PC-9 (cell line): ENCODE data around the gene IL17RB. TPM values are rescaled to one million over a fixed set of nuclear protein-coding genes. Genes with fewer than 3 reads are reported as not detected.

Experiments used
- BruUV-seq: library from RNA; stranded (reverse); fragments of 400-500 nt; replicated peaks from 2 replicates; lab custom pipeline; 2021; lab: Mats Ljungman, UMichigan
- CTCF ChIA-PET: fragments of 300-600 bp; sonication (Branson Sonifier 250); formaldehyde crosslinking; loops from one replicate; lab custom pipeline; 2022; ENCODE audit warnings: antibody characterized with exemption; lab: Charles Lee
- POLR2A ChIA-PET: fragments of 300-600 bp; sonication (Branson Sonifier 250); formaldehyde crosslinking; loops from one replicate; lab custom pipeline; 2022; ENCODE audit warnings: antibody characterized with exemption; ENCODE audit not compliant: unreplicated experiment; lab: Charles Lee
- DNase-seq, 2 experiments: peaks; one replicate each; pipeline versions ENCODE4 v3.0.0 to v3.0.0-alpha.2; 2015 to 2022; ENCODE audit warnings: mixed read lengths in 1 of 2
- H2AFZ ChIP-seq: fragments of 200-600 bp; sonication (generic); 2 replicates; pipeline ENCODE4 v1.8.1; 2017; ENCODE audit warnings: antibody characterized with exemption
- H3F3A ChIP-seq: fragments of 200-600 bp; sonication (generic); 2 replicates; pipeline ENCODE4 v1.8.1; 2017; ENCODE audit warnings: antibody characterized with exemption, mild to moderate bottlenecking, low read depth; ENCODE audit not compliant: insufficient read depth
- H3K27ac ChIP-seq: fragments of 200-600 bp; sonication (generic); 2 replicates; pipeline ENCODE4 v1.6.1; 2016; ENCODE audit warnings: mixed run types
- H3K27me3 ChIP-seq: fragments of 200-600 bp; sonication (generic); 2 replicates; pipeline ENCODE4 v1.6.1; 2016; ENCODE audit warnings: low read depth, mixed run types; ENCODE audit not compliant: insufficient read depth
- H3K36me3 ChIP-seq: fragments of 200-600 bp; sonication (generic); 2 replicates; pipeline ENCODE4 v1.6.1; 2016; ENCODE audit warnings: low read depth, mixed run types
- H3K4me1 ChIP-seq: fragments of 200-600 bp; sonication (generic); replicated peaks from 2 replicates; pipeline ENCODE4 v1.6.1; 2016; ENCODE audit warnings: mixed run types; ENCODE audit not compliant: insufficient read depth
- H3K4me2 ChIP-seq: fragments of 200-600 bp; sonication (generic); 2 replicates; pipeline ENCODE4 v1.6.1; 2017; ENCODE audit warnings: mixed run types
- H3K4me3 ChIP-seq: fragments of 200-600 bp; sonication (generic); 2 replicates; pipeline ENCODE4 v1.6.1; 2016; ENCODE audit warnings: mixed run types
- H3K79me2 ChIP-seq: fragments of 200-600 bp; sonication (generic); 2 replicates; pipeline ENCODE4 v1.6.1; 2017; ENCODE audit warnings: low read depth, mixed run types
- H3K9me2 ChIP-seq: fragments of 200-600 bp; sonication (generic); 2 replicates; pipeline ENCODE4 v1.8.1; 2017; ENCODE audit warnings: mild to moderate bottlenecking; ENCODE audit not compliant: insufficient read depth
- H3K9me3 ChIP-seq: fragments of 200-600 bp; sonication (generic); 2 replicates; pipeline ENCODE4 v1.8.1; 2016; ENCODE audit warnings: low read depth; ENCODE audit not compliant: insufficient read depth
- H4K20me1 ChIP-seq: fragments of 200-600 bp; sonication (generic); 2 replicates; pipeline ENCODE4 v1.8.1; 2017; ENCODE audit not compliant: insufficient read depth
- EZH2 ChIP-seq: fragments of 200-600 bp; sonication (generic); IDR thresholded peaks from 2 replicates; pipeline ENCODE4 v1.8.0; 2017; ENCODE audit warnings: antibody characterized with exemption, low read depth
- intact Hi-C: fragments of 100-400 bp; cut with micrococcal nuclease; formaldehyde crosslinking; loops from one replicate; pipeline ENCODE4 v1.10.0; 2022; ENCODE audit not compliant: unreplicated experiment
- total RNA-seq: library from RNA; stranded (reverse); gene quantifications from 2 replicates; pipeline ENCODE4 v1.2.3, GENCODE V29; 2021
- TF ChIP-seq, protein P1 (sequence below): fragments of 200-600 bp; sonication (generic); conservative IDR thresholded peaks from 2 replicates; pipeline ENCODE4 v1.6.1; 2017; ENCODE audit warnings: mixed run types, antibody characterized with exemption, mild to moderate bottlenecking, moderate library complexity

Gene IL17RB
- total RNA-seq, 1 experiment from 2014 or later: not detected

DNA sequence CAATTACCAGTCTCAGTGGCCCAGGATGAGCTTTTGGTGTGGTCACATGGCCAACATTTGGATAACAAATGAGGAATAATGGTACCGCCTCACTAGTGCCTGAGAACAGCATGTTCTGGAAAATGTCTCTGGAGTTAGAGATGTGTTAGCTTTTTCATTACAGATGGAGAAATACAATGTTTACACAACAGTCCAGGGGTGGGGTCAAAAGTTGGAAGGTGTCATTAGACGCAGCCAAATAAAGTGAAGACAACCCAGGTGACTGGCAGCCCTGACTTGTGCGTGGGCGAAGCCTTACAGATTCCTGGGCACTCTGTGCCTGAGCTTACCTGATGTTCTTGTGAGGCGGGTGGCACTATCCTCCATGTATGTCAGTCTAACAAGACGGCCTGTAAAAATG, 12.8 kb downstream of the IL17RB start:
- H3K79me2 ChIP-seq: no peaks in the 10 kb centered on the region
- POLR2A ChIA-PET: no interaction called here
- CTCF ChIA-PET: no interaction called here
- H3K4me3 ChIP-seq: no peak overlapping the region
- H4K20me1 ChIP-seq: no peaks in the 10 kb centered on the region
- no peaks in the 10 kb centered on the region for H3K36me3 ChIP-seq
- H3K4me1 ChIP-seq: no peaks in the 10 kb centered on the region
- no peak overlapping the region for H3K4me2 ChIP-seq
- no peak for DNase-seq
- TF ChIP-seq, protein P1, sequence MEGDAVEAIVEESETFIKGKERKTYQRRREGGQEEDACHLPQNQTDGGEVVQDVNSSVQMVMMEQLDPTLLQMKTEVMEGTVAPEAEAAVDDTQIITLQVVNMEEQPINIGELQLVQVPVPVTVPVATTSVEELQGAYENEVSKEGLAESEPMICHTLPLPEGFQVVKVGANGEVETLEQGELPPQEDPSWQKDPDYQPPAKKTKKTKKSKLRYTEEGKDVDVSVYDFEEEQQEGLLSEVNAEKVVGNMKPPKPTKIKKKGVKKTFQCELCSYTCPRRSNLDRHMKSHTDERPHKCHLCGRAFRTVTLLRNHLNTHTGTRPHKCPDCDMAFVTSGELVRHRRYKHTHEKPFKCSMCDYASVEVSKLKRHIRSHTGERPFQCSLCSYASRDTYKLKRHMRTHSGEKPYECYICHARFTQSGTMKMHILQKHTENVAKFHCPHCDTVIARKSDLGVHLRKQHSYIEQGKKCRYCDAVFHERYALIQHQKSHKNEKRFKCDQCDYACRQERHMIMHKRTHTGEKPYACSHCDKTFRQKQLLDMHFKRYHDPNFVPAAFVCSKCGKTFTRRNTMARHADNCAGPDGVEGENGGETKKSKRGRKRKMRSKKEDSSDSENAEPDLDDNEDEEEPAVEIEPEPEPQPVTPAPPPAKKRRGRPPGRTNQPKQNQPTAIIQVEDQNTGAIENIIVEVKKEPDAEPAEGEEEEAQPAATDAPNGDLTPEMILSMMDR: no peak
- no peak for TF ChIP-seq EZH2
- H2AFZ ChIP-seq: no peak overlapping the region
- no peak overlapping the region for H3K27ac ChIP-seq
- peaks cover 16% of the 10 kb centered on the region; the same call in 1 of the 2 replicates for H3K27me3 ChIP-seq
- BruUV-seq: no TSS peak
- no peaks in the 10 kb centered on the region for H3K9me2 ChIP-seq
- H3F3A ChIP-seq: no peaks in the 10 kb centered on the region
- intact Hi-C loops: no loop called here
- no peaks in the 10 kb centered on the region for H3K9me3 ChIP-seq

DNA sequence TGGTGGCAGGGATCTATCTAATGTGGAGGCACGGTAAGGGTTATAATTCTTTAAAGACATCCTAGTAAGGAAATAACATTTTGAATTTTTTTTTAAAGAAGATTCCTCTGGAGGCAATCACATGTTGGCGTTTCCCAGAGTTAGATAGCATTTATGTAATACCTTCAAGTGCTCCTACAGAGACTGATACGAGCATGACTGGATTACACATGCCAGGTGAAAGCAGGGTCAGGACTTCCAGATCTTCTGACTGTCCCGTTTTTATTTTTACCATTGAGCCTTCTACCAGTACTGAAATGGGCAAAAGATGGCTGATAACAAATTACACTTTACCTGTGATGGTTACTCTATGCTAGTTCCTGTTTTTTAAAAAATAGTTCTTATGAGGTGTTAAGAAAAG, 13.8 kb downstream of the IL17RB start:
- intact Hi-C loops: no loop called here
- H2AFZ ChIP-seq: no peak overlapping the region
- H3K4me2 ChIP-seq: no peak overlapping the region
- DNase-seq: no peak
- no peaks in the 10 kb centered on the region for H3K9me3 ChIP-seq
- H3K36me3 ChIP-seq: no peaks in the 10 kb centered on the region
- H3K4me3 ChIP-seq: no peak overlapping the region
- no peaks in the 10 kb centered on the region for H3K79me2 ChIP-seq
- ChIA-PET CTCF (no interaction called here), POLR2A (no interaction called here)
- H3K4me1 ChIP-seq: no peaks in the 10 kb centered on the region
- no peak for TF ChIP-seq EZH2
- TF ChIP-seq, protein P1: no peak
- no peaks in the 10 kb centered on the region for H4K20me1 ChIP-seq
- peaks cover 12% of the 10 kb centered on the region; the same call in 1 of the 2 replicates for H3K27me3 ChIP-seq
- H3K27ac ChIP-seq: no peak overlapping the region
- H3K9me2 ChIP-seq: no peaks in the 10 kb centered on the region
- no peaks in the 10 kb centered on the region for H3F3A ChIP-seq
- BruUV-seq: no TSS peak

DNA sequence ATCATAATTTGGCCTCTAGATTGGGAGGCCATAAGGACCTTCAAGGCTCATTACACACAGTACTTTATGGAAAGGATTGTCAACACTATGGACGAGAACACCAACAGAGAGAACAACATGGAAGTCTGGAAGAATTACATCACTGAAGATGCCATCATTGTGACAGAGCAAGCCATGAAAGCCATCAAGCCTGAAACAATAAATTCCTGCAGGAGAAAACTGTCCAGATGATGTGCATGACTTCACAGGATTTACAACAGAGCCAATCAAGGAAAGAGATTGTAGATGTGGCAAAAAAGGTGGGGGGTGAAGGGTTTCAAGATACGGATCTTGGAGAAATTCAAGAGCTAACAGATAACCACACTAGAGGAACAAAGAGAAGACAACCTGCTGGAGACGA, 15.9 kb downstream of the IL17RB start:
- Histone ChIP-seq H3K27me3 (no peaks in the 10 kb centered on the region), H3K27ac (no peak overlapping the region), H3K4me3 (no peak overlapping the region), H3K4me1 (no peaks in the 10 kb centered on the region), H4K20me1 (no peaks in the 10 kb centered on the region), H3K79me2 (no peaks in the 10 kb centered on the region), H3K9me2 (no peaks in the 10 kb centered on the region), H3K4me2 (no peak overlapping the region), H3K9me3 (no peaks in the 10 kb centered on the region), H3K36me3 (no peaks in the 10 kb centered on the region), H2AFZ (no peak overlapping the region), H3F3A (no peaks in the 10 kb centered on the region)
- intact Hi-C loops: no loop called here
- CTCF ChIA-PET: no interaction called here
- DNase-seq: no peak
- TF ChIP-seq, protein P1: no peak
- TF ChIP-seq EZH2: no peak
- POLR2A ChIA-PET: no interaction called here
- BruUV-seq: no TSS peak
